ENCODE data around the gene CFL1.
"Not testable (repeated sequence)": the region's sequence is repeated elsewhere in the genome, so short reads cannot be mapped to it uniquely, and the experiment has no call there.

The CFL1 gene

DNA sequence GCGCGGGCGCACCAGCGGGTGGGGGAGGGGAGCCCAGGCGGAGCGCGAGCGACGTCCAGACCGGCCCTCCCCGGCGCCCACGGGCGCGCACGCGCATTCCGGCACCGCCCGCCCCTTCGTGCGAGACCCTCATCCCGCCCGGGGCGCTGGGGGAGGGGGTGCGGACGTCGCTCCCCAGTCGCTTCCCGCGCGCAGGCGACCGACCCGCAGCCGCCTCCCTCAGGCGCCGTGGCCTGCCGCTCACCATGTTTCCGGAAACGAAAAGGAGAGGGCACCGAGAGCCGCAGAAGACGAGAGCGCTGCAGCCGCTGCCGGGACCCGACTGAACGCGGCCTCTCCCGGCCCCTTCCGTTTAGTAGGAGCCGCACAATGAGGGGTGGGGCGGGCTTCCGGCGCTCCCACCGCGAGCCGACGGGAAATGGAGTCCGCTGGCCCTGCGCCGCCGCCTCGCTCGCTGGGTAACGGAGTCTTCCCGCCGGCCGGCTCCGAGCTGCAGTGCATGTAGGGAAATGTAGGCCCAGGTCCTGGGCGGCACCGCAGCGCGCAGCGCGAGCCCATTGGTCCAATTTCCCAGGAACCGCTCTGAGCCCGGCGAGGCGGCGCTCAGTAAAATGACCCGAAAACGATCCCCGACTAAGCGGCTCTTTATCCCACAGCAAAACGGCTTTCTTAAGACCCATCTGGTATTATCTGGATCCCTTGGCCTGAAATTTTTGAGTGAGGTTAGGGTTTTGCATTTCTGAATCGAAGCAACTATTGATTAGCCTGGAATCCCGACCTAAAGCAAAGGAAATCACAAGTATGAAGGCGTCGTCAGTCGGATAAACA, at the start of gene CFL1:
TSS of gene CFL1 (minus strand) at position 328 of the 828 bp plus-strand sequence. CDS start at position 247, 81 bp downstream.
- peak; percentile 96 to 97 for DNase-seq (ENCODE audit: low read depth in 2 of 2)

GRCh38 chr11:65906602-65907001, 48.6 kb upstream of the CFL1 start:
- DNase-seq (ENCODE audit: low read depth in 2 of 2): no peak

DNA sequence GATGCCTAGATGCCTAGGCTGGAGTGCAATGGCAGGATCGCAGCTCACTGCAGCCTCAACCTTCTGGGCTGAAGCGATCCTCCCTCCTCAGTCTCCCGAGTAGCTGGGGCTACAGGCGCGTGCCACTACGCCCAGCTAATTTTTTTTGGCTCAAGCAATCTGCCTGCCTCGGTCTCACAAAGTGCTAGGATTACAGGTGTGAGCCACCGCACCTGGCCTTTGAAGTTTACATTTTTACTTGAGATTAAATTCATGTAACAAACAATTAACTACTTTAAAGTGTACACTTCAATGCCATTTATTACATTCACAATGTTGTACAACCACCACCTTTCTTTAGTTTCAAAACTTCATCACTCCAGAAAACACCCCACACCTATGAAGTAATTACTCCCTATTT, 45.7 kb upstream of the CFL1 start:
- no peak for DNase-seq (ENCODE audit: low read depth in 2 of 2)

DNA sequence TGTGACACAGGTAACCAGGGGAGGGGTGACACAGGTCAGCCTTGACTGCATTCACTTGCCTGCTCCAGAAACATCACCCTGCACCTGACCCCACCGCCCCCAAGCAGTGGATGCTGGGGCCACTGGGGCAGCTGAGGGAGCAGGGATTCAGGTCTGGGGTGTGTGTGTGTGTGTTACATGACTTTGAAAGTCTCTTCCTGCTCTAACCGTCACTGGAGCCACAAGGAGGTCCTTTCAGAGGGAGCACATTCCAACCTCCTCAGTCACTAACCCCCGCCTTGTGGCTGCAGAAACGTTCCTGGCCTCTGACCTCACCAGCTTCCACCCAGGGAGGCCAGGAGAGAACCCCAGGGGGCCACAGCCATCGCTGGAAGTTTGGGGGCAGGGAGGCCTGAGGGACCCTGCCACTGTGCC, 45.1 kb upstream of the CFL1 start:
- DNase-seq (ENCODE audit: low read depth in 2 of 2): no peak

DNA sequence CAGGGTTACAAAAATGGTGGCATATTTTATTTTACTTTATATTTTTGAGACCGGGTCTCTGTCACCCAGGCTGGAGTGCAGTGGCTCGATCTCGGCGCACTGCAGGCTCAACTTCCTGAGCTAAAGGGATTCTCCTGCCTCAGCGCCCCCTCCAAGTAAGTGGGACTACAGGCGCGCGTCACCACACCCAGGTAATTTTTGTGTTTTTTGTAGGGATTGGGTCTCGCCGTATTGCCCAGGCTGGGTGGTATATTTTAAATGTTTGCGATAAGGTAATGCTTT, 42.9 kb upstream of the CFL1 start:
- no peak for DNase-seq (ENCODE audit: low read depth in 2 of 2)

- peak; percentile 92 to 97 for DNase-seq (ENCODE audit: low read depth in 2 of 2)
Measured at GRCh38 chr11:65900125-65900898, 42.3 kb upstream of the CFL1 start, which contains the start of gene FOSL1. Gene FOSL1, minus strand, starts transcription at chr11:65900388. Its CDS starts 49 bp downstream, at chr11:65900339.

GRCh38 chr11:65899356-65900124, 41.6 kb upstream of the CFL1 start:
- peak in 1 of 2 donors; percentile 72 for DNase-seq (ENCODE audit: low read depth in 2 of 2)

GRCh38 chr11:65898656-65899355, 40.8 kb upstream of the CFL1 start:
- DNase-seq (ENCODE audit: low read depth in 2 of 2): no peak

DNA sequence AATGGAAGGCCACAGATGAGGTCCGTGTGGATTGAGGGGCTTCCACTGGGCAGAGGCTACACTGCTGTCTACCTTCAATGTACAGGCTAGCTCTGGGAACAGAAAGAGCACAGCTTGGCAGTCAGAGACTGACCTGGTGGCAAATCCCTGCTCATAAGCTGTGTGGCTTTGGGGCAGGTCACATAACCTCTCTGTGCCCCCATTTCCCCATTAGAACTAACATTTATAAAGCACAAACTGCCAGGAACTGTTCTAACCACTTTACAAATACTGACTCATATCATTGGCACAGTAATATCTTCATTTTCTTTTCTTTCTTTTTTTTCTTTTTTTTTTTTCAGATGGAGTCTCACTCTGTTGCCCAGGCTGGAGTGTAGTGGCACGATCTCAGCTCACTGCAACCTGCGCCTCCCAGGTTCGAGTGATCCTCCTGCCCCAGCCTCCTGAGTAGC, 39.1 kb upstream of the CFL1 start:
- no peak for DNase-seq (ENCODE audit: low read depth in 2 of 2)

DNA sequence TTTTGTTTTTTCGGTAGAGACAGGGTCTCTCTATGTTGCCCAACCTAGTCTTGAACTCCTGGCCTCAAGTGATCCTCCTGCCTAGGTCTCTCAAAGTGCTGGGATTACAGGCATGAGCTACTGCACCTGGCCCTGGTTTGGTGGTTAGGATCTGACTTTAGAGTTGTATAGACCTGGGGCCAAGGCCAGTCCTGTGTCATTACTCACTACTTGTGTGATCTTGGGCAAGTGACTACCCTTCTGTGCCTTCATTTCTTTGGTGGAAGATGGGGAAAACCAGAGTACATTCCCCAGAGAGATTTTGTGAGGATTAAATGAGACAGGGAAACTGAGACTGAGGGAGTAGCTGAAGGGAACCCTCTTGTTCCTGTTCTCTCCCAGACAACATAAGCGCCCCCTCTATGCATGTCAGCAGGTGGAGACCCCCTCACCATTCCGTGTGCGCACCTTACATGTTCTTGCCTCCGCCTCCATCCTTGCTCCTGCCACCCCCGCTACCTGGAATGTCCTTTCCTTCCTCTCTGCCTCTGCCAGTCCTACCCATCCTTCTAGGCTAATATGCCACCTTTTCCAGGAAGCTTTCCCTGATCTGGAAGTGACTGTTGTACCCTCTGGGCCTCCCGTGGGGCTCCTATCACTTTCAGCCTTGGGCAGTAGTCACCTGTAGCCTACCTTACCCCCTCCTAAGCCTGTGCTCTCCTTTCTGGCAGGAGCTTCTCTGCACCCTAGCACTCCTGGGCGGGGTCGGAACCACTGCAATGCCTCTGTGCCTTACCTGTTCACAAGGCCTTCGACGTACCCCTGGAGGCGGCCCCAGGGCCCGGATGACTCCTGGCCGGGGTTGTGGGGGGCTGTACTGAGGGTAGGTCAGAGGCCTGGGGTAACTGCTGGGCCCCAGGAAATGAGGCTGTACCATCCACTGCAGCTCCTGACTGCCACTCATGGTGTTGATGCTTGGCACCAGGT, 38.3 kb upstream of the CFL1 start:
- no peak for DNase-seq (ENCODE audit: low read depth in 2 of 2)

- DNase-seq (ENCODE audit: low read depth in 2 of 2): no peak
Measured at GRCh38 chr11:65895482-65895981, 37.6 kb upstream of the CFL1 start.

DNA sequence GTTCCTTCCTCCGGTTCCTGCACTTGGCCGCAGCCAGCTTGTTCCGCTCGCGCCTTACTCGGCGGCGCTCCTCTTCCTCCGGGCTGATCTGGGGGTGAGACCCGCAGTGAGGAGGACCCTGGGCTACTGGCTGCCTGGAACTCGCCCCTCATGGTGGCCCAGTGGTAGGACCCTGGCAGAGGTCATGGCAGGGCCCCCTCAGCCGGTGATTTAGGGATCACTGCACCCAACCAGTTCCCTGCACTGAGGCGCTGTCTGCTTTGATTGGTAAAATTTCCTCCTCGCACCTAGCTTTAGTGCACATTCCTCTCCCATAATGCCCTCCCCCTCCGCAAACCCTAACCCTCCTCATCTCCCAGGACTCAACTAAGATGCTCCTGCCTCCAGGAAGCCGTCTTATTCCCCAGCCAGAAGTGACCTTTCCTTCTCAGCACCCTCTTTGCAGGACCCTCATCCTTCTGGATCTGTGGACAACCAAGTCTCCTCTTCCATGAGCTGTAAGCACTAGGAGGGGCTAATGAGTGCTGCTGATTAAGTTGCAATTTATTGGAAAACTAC, 36.1 kb upstream of the CFL1 start:
- DNase-seq (ENCODE audit: low read depth in 2 of 2): no peak

DNA sequence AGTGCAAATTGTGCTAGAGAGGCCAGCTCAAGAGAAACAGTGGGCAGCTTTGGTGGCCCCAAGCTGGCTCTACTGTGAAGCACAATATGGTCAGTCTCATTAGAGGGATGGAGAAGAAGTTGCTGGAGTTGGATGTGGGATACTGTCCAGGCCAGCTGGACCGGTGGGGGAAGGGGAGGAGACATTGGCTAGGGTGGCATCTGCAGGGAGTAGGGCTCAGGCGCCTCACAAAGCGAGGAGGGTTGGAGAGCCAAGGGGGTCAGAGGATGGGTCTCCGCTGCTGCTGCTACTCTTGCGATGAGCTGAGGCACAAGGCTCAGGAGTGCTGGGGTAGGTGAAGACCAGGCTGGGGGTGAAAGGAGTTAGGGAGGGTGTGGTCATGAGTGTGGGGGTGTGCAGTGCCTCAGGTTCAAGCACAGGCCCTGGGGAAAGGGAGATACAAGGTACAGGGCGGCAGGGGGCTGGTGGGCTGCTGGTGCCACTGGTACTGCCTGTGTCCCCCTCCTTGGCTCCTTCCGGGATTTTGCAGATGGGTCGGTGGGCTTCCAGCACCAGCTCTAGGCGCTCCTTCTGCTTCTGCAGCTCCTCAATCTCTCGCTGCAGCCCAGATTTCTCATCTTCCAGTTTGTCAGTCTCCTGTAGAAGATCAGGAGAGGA, 34.8 kb upstream of the CFL1 start:
- DNase-seq (ENCODE audit: low read depth in 2 of 2): no peak

DNA sequence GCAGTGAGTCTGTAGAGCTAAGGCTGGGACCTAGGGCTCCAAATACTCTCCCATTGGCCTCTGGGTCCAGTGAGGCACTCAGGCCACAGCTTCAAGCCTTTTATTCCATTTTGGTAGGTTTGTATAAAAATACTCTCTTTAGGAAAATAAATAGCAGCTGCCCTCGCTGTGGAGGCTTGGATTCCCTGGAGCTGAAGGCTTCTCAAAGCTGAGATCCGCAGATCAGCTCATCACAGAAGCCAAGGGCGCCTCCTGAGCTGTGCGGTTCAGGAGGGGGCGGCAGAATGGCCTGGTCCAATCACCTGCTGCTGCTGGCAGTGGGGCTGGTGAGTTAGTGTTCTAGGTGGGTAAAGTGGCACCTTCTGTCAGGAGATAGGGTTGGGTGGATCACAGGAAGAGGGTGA, 34.2 kb upstream of the CFL1 start:
- not testable (repeated sequence) for DNase-seq (ENCODE audit: low read depth in 2 of 2)

- DNase-seq (ENCODE audit: low read depth in 2 of 2): no peak
Measured at GRCh38 chr11:65891219-65892136, 33.5 kb upstream of the CFL1 start.

DNA sequence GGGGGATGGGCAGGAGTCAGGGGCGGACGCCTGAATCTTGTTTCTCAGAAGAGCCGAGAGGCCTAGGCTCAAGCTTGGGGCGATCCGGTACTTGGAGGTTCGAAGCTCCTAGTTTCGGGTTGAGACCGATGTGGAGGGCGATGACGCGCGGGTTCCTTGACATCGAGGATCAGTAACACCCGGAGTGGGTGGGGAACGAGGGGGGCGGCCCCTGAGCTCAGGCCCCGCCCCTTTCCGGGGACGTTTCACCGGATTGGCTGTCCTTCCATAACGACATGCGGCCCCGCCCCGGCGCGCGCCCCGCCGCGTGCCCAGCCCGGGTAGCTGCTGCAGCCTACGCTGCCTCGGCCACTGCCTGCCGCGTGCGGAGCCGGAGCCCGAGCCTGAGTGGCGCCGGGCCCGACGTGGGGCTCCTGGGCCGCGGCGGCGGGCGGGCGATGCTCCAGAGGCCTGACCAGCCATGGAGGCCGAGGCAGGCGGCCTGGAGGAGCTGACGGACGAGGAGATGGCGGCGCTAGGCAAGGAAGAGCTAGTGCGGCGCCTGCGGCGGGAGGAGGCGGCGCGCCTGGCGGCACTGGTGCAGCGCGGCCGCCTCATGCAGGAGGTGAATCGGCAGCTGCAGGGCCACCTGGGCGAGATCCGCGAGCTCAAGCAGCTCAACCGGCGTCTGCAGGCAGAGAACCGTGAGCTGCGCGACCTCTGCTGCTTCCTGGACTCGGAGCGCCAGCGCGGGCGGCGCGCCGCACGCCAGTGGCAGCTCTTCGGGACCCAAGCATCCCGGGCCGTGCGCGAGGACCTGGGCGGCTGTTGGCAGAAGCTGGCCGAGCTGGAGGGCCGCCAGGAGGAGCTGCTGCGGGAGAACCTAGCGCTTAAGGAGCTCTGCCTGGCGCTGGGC, 32.6 kb upstream of the CFL1 start, which contains the start of gene CCDC85B:
TSS of gene CCDC85B (plus strand) at position 350 of the 895 bp plus-strand sequence. CDS start at position 461, 111 bp downstream.
- peak; percentile 97 to 98 for DNase-seq (ENCODE audit: low read depth in 2 of 2)
